Panc1 (cell line): ENCODE measurements around the gene OVOL3. TPM values are rescaled to one million over a fixed set of nuclear protein-coding genes. Genes with fewer than 3 reads are reported as not detected.

Experiments used
- ATAC-seq: fragments of 200-7000 bp; cut with Tn5 transposase; 2 replicates; pipeline ENCODE4 v1.9.1; 2020; ENCODE audit warnings: mild to moderate bottlenecking, moderate library complexity
- BruUV-seq: library from RNA; stranded (reverse); fragments of 400-500 nt; replicated peaks from 2 replicates; lab custom pipeline; 2021; lab: Mats Ljungman, UMichigan
- CTCF ChIA-PET: fragments of 300-600 bp; sonication (Branson Sonifier 250); formaldehyde crosslinking; loops from one replicate; lab custom pipeline; 2022; ENCODE audit warnings: antibody characterized with exemption; lab: Charles Lee
- POLR2A ChIA-PET: fragments of 300-600 bp; sonication (Branson Sonifier 250); formaldehyde crosslinking; loops from one replicate; lab custom pipeline; 2022; ENCODE audit warnings: antibody characterized with exemption; lab: Charles Lee
- DNase-seq: peaks from one replicate; pipeline ENCODE4 v3.0.0-alpha.2; 2010; ENCODE audit warnings: low read depth, low spot score
- H3K27ac ChIP-seq: 2 replicates; pipeline ENCODE4 v1.5.1; 2011; ENCODE audit warnings: mild to moderate bottlenecking, low read length, inconsistent platforms
- H3K27me3 ChIP-seq: fragments of 200-500 bp; sonication (Bioruptor generic); 2 replicates; pipeline ENCODE4 v1.6.0; 2014; ENCODE audit warnings: low read length, inconsistent platforms; ENCODE audit not compliant: control insufficient read depth, insufficient read depth
- H3K36me3 ChIP-seq: fragments of 200-500 bp; sonication (Bioruptor generic); 2 replicates; pipeline ENCODE4 v1.5.1; 2014; ENCODE audit warnings: inconsistent platforms, mild to moderate bottlenecking, low read length, moderate library complexity; ENCODE audit not compliant: control insufficient read depth, insufficient read depth
- H3K4me1 ChIP-seq: 2 replicates; pipeline ENCODE4 v1.5.1; 2011; ENCODE audit warnings: inconsistent platforms, mild to moderate bottlenecking, low read length, moderate library complexity; ENCODE audit not compliant: control insufficient read depth, insufficient read depth
- H3K4me3 ChIP-seq, 2 experiments: 2 replicates each; pipeline ENCODE4 v1.5.1; 2011 to 2012; ENCODE audit warnings: low read depth in 2 of 2, low read length in 2 of 2, mild to moderate bottlenecking in 2 of 2, inconsistent platforms in 1 of 2, moderate library complexity in 1 of 2
- H3K9me3 ChIP-seq: fragments of 200-500 bp; sonication (Bioruptor generic); 2 replicates; pipeline ENCODE4 v1.5.1; 2014; ENCODE audit warnings: low read depth, mild to moderate bottlenecking, inconsistent platforms, low read length, moderate library complexity; ENCODE audit not compliant: control insufficient read depth, insufficient read depth
- POLR2AphosphoS5 ChIP-seq: IDR thresholded peaks from 2 replicates; pipeline ENCODE4 v1.6.1; 2012; ENCODE audit warnings: mild to moderate bottlenecking, low read depth, low read length, moderate library complexity
- SIN3A ChIP-seq: IDR thresholded peaks from 2 replicates; pipeline ENCODE4 v1.6.1; 2012; ENCODE audit warnings: low read depth, mild to moderate bottlenecking, low read length, moderate library complexity, borderline replicate concordance; ENCODE audit not compliant: insufficient read depth
- TCF7L2 ChIP-seq: IDR thresholded peaks from 2 replicates; pipeline ENCODE4 v1.6.1; 2011; ENCODE audit warnings: mild to moderate bottlenecking, low read depth, low read length, inconsistent platforms
- in situ Hi-C: cut with HindIII; loops from 2 replicates; pipeline ENCODE4 v1.10.0; 2016; ENCODE audit warnings: low sequenced_read_pairs, low pct_unique_long_range_greater_than_20kb
- intact Hi-C: fragments of 100-400 bp; cut with micrococcal nuclease; formaldehyde crosslinking; loops from one replicate; pipeline ENCODE4 v1.10.0; 2022; ENCODE audit not compliant: unreplicated experiment
- total RNA-seq: library from RNA; stranded (reverse); gene quantifications from one replicate; pipeline ENCODE4 v1.2.1, GENCODE V29; 2021; ENCODE audit not compliant: unreplicated experiment
- TF ChIP-seq, protein P1 (sequence below): fragments of 450-650 bp; IDR thresholded peaks from 2 replicates; pipeline ENCODE4 v1.5.1; 2017; ENCODE audit warnings: mild to moderate bottlenecking
- TF ChIP-seq, protein P2 (sequence below), 2 experiments: IDR thresholded peaks; 2 replicates each; pipeline ENCODE4 v1.6.1; 2011 to 2012; ENCODE audit warnings: low read depth in 2 of 2, control low read depth in 1 of 2, low read length in 1 of 2, mild to moderate bottlenecking in 1 of 2, moderate library complexity in 1 of 2; ENCODE audit not compliant: insufficient read depth in 1 of 2

The OVOL3 gene
- total RNA-seq, 1 experiment from 2014 or later: 0.44 TPM

DNA sequence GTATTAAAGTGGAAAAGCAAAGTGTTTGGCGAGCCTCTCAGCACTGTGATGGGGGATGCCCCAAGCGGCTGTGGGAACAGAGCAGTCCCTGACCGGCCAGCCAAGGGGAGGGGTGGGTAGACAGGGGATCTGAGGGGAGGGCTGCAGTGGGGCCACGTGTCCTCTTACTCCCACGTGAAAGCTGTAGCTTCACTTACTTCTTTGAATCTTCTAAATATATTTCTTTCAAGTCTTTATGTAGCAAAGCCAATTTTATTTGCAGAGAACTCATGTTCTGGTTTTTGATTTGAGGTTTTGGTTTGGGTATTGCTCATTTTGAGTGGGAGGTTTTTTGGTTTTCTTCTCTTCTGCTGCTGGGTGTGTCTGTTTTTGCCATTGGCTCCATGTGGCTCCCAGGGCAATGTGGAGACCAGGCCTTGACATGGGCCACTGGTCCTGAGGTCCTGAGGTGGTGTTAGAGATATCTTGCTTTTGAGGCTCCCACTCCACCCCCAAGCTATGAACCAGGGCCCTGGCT lies 17.7 kb upstream of the OVOL3 start:
- POLR2A ChIA-PET: no interaction called here
- in situ Hi-C loops: no loop called here

DNA sequence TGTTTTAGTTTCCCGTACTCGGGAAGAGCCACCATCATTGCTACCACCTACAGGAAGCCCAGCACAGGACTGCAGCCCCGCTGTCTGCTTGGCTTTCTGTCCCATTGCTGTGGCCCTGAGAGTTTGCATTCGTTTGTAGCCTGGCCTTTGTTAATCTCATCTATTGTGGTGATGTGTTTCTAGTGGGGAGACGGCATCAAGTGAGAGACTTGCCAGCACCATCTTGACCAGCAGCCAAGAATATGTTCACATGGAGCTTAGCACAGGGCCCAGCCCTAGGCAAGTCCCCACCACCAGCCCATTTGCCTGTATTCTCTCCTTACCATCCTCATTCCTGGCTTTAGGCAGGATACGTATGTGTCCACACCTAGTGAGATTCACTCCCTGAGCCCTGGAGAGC lies 17.3 kb upstream of the OVOL3 start:
- POLR2A ChIA-PET: no interaction called here

More for the DNA sequence above, 17.7 kb upstream of the OVOL3 start:
- Histone ChIP-seq H3K27ac (no peak overlapping the region), H3K36me3 (peaks cover 23% of the 10 kb centered on the region), H3K4me3 (no peak overlapping the region), H3K9me3 (no peaks in the 10 kb centered on the region), H3K4me1 (no peaks in the 10 kb centered on the region), H3K27me3 (no peaks in the 10 kb centered on the region)
- no TSS peak for BruUV-seq
- DNase-seq: no peak
- intact Hi-C loops: no loop called here
- ATAC-seq: no peak
- TF ChIP-seq SIN3A (no peak), TCF7L2 (no peak), POLR2AphosphoS5 (no peak)
- TF ChIP-seq, protein P1, sequence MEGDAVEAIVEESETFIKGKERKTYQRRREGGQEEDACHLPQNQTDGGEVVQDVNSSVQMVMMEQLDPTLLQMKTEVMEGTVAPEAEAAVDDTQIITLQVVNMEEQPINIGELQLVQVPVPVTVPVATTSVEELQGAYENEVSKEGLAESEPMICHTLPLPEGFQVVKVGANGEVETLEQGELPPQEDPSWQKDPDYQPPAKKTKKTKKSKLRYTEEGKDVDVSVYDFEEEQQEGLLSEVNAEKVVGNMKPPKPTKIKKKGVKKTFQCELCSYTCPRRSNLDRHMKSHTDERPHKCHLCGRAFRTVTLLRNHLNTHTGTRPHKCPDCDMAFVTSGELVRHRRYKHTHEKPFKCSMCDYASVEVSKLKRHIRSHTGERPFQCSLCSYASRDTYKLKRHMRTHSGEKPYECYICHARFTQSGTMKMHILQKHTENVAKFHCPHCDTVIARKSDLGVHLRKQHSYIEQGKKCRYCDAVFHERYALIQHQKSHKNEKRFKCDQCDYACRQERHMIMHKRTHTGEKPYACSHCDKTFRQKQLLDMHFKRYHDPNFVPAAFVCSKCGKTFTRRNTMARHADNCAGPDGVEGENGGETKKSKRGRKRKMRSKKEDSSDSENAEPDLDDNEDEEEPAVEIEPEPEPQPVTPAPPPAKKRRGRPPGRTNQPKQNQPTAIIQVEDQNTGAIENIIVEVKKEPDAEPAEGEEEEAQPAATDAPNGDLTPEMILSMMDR: no peak
- TF ChIP-seq, protein P2, sequence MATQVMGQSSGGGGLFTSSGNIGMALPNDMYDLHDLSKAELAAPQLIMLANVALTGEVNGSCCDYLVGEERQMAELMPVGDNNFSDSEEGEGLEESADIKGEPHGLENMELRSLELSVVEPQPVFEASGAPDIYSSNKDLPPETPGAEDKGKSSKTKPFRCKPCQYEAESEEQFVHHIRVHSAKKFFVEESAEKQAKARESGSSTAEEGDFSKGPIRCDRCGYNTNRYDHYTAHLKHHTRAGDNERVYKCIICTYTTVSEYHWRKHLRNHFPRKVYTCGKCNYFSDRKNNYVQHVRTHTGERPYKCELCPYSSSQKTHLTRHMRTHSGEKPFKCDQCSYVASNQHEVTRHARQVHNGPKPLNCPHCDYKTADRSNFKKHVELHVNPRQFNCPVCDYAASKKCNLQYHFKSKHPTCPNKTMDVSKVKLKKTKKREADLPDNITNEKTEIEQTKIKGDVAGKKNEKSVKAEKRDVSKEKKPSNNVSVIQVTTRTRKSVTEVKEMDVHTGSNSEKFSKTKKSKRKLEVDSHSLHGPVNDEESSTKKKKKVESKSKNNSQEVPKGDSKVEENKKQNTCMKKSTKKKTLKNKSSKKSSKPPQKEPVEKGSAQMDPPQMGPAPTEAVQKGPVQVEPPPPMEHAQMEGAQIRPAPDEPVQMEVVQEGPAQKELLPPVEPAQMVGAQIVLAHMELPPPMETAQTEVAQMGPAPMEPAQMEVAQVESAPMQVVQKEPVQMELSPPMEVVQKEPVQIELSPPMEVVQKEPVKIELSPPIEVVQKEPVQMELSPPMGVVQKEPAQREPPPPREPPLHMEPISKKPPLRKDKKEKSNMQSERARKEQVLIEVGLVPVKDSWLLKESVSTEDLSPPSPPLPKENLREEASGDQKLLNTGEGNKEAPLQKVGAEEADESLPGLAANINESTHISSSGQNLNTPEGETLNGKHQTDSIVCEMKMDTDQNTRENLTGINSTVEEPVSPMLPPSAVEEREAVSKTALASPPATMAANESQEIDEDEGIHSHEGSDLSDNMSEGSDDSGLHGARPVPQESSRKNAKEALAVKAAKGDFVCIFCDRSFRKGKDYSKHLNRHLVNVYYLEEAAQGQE (IDR thresholded peaks at IDR 0.05; ENCODE audit: insufficient read depth in 1 of 2, low read depth in 2 of 2, low read length in 1 of 2): no peak
- CTCF ChIA-PET: no interaction called here

More for the DNA sequence above, 17.3 kb upstream of the OVOL3 start:
- ATAC-seq (no peak), DNase-seq (no peak)
- in situ Hi-C loops: no loop called here
- TF ChIP-seq, protein P2 (IDR thresholded peaks at IDR 0.05; ENCODE audit: insufficient read depth in 1 of 2, low read depth in 2 of 2, low read length in 1 of 2): no peak
- TF ChIP-seq SIN3A: no peak
- TF ChIP-seq, protein P1: no peak
- no peak for TF ChIP-seq TCF7L2
- Histone ChIP-seq H3K27me3 (no peaks in the 10 kb centered on the region), H3K4me1 (no peaks in the 10 kb centered on the region), H3K9me3 (no peaks in the 10 kb centered on the region), H3K36me3 (peaks cover 23% of the 10 kb centered on the region), H3K4me3 (no peak overlapping the region), H3K27ac (no peak overlapping the region)
- no TSS peak for BruUV-seq
- CTCF ChIA-PET: no interaction called here
- intact Hi-C loops: no loop called here
